ENCODE measurements around the gene PRRC2B.
"Not testable (repeated sequence)": the region's sequence is repeated elsewhere in the genome, so short reads cannot be mapped to it uniquely, and the experiment has no call there.

PRRC2B gene

DNA sequence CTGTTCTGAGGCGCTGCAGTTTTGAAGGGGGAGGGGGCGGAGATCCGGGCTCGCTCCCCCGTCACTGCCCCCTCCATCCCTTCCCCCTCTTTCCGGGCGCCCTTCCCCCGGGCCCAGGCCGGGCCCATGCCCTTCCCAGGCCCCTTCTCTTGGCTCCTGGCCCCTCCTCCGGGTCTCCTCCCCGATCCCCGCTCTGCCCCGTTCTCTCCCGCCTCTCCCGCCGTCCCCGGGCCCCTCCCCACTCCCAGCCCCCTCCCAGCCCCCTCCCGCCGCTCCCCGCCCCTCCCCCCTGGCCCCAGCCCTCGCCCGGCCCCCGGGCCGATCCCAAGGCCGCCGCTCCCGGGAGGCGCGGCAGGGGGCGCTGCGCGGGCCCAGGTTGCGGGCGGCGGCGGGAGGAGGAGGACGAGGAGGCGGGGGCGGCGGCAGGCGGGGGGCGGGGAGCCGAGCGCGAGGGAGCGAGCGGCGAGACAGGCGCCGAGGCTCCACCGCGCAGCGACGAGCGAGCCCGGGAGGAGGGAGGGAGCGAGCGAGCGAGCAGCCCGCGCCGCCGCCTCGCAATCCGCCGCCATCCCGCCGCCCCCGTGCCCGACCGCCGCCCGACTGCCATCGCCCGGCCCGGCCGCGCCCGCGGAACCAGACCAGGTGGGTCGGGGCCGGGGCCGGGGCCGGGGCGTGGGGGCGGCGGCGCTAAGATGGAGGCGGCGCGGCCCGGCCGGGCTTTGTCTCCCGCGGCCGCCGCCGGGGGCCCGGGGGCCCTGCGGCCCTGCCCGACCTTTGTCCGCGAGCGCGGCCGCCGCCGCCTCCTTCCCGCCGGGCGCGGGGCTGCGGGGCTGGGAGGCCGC lies at the start of gene PRRC2B:
PRRC2B (plus strand) TSS at position 465 of the 842 bp plus-strand sequence. CDS start 36,059 bp downstream, outside the sequence.
- DNase-seq, result peak; percentile 77

DNA sequence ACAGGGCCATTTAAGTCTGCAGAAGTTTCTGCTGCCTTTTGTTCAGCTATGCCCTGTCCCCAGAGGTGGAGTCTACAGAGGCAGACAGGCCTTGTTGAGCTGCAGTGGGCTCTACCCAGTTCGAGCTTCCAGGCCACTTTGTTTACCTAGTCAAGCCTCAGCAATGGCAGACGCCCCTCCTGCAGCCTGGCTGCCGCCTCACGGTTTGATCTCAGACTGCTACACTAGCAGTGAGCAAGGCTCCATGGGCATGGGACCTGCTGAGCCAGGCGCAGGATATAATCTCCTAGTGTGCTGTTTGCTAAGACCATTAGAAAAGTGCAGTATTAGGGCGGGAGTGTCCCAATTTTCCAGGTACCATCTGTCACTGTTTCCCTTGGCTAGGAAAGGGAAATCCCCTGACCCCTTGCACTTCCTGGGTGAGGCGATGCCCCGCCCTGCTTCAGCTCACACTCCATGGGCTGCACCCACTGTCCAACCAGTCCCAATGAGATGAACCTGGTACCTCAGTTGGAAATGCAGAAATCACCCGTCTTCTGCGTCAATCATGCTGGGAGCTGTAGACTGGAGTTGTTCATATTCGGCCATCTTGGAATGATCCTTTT lies 48.9 kb upstream of the PRRC2B start:
- not testable (repeated sequence) for DNase-seq

- DNase-seq, result no peak
These were observed 47.3 kb upstream of the PRRC2B start for GRCh38 chr9:131346559-131346958.

DNA sequence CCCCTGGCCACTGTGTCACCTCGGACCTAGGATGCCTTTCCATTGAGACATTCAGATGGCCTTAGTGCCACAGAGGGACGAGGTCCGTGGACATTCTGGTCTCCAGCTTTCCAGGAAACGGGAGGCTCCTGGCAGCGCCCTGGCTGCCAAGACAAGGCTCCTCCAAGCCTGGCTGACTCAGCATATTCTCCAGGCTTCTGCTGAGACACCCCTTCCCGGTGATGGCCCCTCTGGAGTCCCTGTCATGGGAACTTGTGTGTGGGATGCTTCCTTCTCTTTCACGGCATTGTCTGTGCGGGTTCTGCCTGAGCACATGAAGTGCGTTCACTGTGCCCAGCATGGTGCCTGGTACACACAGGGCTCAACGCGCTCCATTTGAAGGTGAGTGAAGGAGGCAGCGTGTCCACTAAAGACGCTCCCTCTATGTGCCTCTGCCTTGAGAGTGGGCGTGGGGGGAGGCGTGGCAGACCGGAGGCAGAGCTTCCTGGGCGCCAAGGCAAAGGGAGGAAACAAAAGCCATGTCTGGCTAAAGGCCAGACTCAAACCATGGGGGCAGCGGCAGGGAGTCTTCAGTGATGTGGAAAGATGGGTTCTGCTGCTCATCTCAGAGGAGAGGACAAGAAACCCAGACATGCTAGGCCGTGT lies 46.4 kb upstream of the PRRC2B start:
- no peak for DNase-seq

- no peak for DNase-seq
These were observed 45.0 kb upstream of the PRRC2B start for GRCh38 chr9:131348631-131349521.

- DNase-seq, result no peak
These were observed 44.4 kb upstream of the PRRC2B start for GRCh38 chr9:131349522-131349880.

- peak; percentile 34 for DNase-seq
These were observed 43.9 kb upstream of the PRRC2B start for GRCh38 chr9:131349881-131350563.

GRCh38 chr9:131356479-131356878 lies 37.4 kb upstream of the PRRC2B start:
- DNase-seq, result not testable (repeated sequence)

- no peak for DNase-seq
These were observed 35.3 kb upstream of the PRRC2B start for GRCh38 chr9:131358556-131358955.

GRCh38 chr9:131361202-131361833 lies 32.6 kb upstream of the PRRC2B start:
- no peak for DNase-seq

DNA sequence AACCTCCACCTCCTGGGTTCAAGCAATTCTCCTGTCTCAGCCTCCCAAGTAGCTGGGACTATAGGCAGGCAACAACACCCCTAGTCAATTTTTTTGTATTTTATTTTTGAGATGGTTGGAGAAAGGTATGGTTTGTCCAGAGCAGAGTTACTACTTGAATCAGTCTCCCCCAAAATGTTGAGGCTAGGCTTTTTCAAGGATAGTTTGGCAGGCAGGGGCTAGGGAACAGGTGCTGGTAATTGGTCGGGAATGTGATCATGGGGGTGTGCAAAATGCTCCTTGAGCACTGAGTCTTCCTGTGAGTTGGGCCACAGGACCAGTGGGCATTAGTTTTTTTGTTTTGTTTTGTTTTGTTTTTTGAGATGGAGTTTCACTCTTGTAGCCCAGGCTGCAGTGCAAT lies 28.3 kb upstream of the PRRC2B start:
- DNase-seq, result no peak

DNA sequence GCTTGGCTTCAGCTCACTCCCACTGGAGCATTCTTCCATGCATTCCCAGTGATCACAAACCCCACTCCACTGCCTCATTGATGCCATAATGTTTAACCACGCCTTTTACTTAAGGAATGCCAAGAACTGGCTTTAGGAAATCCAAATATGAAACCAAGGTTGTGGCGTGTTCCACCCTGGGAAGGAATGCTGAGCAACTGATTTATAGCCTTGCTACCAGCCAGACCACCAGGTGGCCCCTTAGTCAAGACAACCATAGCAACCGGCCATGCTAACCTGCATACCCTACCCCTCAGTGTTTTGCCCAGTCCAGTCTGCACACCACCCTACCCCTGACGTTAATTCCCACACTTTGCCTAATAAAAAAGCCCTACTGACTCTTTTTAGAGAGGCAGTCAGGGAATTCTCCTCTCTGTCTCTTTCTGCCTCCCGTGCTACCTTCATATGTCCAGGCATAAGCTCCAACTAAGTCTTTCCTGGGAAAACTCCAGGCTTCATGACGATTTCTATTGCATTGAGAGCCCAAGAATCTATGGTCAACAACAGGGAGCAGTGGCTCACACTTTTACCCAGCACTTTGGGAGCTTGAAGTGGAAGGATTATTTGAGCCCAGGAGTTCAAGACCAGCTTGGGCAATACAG lies 27.0 kb upstream of the PRRC2B start:
- no peak for DNase-seq

DNA sequence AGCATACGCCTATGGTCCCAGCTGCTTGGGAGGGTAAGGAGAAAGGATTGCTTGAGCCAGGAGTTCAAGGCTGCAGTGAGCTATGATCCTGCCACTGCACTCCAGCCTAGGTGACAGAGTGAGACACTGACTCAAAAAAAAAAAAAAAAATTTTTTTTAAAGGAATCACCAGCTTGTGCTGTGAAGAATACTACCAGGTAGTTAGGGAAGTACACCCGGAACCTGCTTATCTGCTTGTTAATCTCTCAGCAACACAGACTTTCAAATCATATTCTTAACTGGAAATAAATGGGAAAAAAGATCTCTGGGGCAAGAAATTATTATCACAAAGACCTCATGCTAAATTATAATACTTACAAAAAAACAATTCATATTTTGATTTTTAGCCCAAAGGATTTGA lies 26.4 kb upstream of the PRRC2B start:
- DNase-seq, result no peak

DNA sequence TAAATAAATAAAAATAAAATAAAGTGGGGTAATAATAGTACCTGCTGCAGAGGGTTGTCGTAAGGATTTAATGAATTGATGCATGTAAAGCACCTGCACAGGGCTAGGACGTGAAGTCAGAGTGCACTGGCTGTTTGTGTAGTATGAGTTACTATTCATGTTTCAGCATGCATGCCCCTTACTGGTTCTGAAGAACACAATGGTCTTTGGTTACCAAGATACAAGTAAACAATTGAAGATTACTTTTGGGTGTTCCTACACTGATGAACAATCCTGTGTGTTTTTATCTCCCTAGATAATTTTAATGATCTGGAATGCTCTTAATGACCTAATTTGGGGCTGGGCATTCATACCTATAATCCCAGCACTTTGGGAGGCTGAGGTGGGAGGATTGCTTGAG lies 23.2 kb upstream of the PRRC2B start:
- no peak for DNase-seq

DNA sequence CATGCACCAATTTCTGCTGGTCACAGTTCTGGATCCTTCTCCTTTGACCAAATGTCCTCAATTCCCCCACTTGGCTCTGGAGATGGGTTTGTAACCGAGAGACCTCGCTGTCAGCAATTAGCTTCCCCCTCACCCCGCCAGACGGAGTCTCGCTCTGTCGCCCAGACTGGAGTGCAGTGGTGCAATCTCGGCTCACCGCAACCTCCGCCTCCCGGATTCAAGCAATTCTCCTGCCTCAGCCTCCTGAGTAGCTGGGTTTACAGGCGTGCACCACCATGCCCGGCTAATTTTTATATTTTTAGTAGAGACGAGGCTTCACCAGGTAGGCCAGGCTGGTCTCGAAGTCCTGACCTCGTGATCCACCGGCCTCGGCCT lies 21.3 kb upstream of the PRRC2B start:
- DNase-seq, result not testable (repeated sequence)

DNA sequence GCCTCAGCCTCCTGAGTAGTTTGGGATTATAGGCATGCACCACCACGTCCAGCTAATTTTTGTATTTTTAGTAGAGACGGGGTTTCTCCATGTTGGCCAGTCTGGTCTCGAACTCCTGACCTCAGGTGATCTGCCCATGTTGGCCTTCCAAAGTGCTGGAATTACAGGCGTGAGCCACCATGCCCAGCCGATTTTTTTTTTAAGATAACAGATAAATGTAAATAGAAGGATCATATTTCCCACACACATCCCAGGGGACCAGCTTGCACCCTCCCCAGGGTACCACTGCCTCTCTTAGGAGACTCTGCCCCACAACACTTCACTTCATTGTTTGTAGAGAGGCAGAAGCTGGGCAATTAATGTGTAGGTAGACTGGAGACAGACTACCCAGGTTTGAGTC lies 19.2 kb upstream of the PRRC2B start:
- not testable (repeated sequence) for DNase-seq

DNA sequence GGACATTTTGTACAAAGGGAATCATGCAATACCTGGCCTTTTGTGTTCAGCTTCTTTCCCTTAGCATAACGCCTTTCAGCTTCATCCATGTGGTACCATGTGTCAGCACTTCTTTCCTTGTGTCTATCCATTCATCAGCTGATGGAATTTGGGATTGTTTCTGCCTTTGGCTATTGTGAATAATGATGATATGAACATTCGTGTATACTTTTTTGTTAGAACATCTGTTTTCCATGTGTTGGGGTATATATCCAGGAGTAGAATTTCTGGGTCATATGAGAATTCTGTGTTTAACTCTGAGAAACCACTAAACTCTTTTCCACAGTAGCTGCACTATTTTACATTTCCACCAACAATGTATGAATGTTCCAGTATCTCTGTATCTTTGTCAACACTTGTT lies 14.8 kb upstream of the PRRC2B start:
- no peak for DNase-seq

GRCh38 chr9:131382850-131383729 lies 10.8 kb upstream of the PRRC2B start:
- no peak for DNase-seq

GRCh38 chr9:131385296-131385695 lies 8.6 kb upstream of the PRRC2B start:
- DNase-seq, result no peak

DNA sequence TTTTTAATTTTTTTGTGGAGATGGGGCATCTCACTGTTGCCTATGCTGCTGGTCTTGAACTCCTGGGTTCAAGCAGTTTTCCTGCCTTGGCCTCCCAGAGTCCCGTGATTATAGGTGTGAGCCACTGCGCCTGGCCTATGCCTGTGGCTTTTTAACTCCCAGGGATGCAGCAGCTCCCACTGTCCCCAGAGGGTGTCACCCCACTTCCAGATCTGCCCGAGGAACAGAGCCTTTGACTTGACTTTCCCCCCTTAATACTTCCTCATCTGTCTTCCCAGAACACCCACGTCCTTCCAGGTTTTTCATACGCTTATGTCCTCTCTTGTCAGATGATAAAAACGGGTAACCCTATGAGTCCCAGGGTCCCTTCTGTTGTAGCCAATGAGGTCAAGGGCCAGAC lies 7.6 kb upstream of the PRRC2B start:
- DNase-seq, result no peak

Measured in activated gamma-delta T cell (primary cell).